Left renal pelvis (tissue), 4 donors: ENCODE results near the gene MEP1B. TPM values are rescaled to one million over a fixed set of nuclear protein-coding genes. Genes with fewer than 3 reads are reported as not detected.
"Not testable (repeated sequence)": the region's sequence is repeated elsewhere in the genome, so short reads cannot be mapped to it uniquely, and the experiment has no call there.

Experiments
- DNase-seq, 4 donors: peaks; one replicate each; pipeline ENCODE4 v3.0.0-alpha.2; 2013; ENCODE audit warnings: low read depth in 4 of 4, low spot score in 3 of 4
- polyA plus RNA-seq, 4 donors: library from polyadenylated mRNA; unstranded; fragments of 120-200 nt; gene quantifications; one replicate each; pipeline ENCODE4 v1.2.1, GENCODE V29; 2013; ENCODE audit not compliant: insufficient read length in 4 of 4

The MEP1B gene
- polyA plus RNA-seq, 4 donors = 0.05 to 0.17 (median 0.07) TPM; not detected in 1

DNA sequence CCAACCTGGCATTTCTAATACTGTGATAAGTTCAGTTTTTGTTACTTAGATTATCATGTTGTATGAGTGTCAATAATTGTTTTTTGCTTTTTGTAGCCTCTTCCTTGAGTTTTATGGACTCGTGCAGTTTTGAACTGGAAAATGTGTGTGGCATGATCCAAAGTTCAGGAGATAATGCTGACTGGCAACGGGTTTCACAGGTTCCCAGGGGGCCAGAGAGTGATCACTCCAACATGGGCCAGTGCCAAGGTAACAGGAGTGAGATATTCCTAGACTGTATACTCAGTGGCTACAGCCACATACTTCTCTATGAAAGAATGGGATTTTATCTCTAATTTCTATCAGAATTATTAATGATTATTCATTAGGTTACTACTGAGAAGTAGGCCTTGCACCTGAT, 18.2 kb downstream of the MEP1B start:
- no peak for DNase-seq

DNA sequence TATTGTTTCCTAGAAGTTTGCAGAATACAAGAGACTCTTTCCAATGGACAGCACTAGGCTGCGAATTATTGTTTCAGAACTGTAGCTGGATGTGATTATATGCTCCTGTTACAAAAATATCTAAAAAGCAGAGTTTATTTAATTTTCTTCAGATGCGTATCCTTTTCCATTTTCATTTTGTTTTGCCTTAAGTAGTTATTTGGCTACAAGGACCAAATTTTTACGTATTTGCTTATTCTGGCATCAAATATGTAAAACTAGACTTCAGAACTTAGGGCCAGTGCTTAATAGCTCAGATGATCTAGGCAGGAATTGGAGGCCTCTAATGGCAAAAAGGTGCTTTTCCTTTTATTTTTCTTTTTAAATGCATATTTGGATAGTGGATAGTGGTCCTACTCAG, 18.7 kb downstream of the MEP1B start:
- no peak for DNase-seq

DNA sequence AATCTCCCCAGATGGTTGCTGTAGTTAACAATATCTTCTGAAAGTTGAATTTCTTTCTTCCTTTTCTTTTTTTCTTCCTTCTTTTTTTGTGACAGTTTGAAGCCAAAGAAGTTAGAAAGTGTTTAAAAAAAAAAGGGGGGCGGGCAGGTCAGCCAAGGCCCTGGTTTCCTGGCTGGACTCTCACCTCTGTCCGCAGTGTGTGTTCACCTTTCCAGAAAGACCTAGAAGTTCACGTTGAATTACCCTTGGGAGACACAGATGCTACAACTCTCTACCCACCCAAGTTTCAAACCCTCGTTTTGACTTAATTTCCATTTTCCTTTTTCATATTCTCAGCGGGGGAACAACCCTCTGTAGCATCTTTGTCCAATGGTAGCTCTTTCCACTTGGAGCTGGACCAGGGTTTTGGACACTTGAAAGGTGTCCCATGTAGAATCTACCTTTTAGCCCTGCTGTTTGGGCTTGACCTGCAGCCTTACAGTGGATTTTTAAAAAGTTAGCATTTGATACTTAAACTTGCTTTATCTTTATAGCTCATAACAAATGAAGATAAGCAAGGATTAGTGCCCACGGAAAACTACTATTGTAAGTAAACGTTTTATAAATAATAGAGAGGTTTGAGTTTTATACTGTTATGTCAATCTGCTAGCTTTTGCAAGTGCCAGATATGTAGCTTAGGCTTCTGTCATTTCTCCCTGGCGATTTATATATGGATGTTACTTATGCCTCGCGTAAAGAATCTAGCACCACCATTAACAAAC, 20.0 kb downstream of the MEP1B start:
- no peak for DNase-seq

DNA sequence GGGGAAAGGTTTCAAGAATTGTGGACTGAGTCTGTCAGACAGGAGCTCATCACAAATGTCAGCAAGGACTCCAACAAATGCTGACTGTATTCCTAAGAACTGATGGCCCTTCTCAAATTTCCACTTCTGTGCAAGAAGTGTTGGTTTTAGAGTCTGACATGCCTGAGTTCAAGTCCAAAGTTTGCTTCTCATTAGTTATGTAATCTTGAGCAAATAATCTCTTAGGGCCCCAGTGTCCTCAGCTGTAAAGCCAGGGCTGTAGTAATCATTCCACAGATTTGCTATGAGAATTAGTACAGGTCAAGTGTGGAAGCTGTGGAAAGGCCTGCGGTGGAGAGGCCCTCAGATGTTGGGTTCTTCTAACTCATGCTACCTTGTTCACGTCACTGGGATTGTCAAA, 23.9 kb downstream of the MEP1B start:
- DNase-seq = no peak

DNA sequence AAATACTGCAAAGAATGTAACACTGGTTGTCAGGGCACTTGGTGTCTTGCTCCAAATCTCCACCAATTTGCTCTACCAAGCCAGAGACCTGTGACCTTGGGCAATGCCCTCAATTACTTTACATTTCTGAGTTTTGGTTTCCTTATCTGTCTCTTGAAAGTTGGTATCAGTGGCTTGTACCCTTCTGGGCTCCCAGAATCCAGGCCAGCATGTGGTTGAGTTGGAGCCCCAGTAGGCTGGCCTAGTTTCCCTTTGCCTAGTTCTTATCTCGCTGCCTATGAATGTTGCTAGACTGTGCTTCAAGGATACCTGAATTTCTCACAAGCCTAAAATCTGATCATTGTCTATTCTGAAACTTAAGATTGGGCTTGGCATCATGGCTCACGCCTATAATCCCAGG, 26.6 kb downstream of the MEP1B start:
- no peak for DNase-seq

DNA sequence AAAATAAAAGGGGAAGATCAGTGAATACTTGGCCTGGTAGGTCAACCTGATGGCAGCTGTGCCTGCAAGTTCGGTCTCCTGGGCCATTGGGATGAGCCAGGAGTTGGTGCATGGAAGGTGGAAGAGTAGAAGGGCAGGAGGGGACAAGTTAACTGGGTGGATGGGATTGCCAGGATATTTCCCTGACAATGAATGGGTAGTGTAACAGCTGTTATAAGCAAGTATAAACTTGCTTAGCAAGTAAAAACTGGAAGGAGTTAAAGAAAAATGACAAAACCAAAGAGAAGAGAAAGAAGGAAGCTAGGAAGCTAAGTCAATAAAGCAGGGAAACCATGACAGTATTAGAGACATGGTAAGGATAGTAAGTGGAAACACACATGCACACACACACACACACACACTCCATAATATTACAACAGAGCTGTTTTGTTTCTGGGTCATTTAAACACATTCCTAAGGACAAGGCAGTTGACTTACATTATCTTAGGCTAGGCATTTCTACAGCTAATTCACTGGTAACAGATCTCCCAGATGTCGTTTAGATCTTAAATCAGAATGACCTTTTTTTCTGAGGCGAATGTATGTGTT, 29.7 kb downstream of the MEP1B start:
- DNase-seq = no peak

DNA sequence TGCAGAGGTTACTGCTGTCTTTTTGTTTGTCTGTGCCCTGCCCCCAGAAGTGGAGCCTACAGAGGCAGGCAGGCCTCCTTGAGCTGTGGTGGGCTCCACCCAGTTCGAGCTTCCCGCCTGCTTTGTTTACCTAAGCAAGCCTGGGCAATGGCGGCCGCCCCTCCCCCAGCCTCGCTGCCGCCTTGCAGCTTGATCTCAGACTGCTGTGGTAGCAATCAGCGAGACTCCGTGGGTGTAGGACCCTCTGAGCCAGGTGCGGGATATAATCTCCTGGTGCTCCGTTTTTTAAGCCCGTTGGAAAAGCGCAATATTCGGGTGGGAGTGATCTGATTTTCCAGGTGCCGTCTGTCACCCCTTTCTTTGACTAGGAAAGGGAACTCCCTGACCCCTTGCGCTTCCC, 43.5 kb downstream of the MEP1B start:
- DNase-seq = not testable (repeated sequence)

DNA sequence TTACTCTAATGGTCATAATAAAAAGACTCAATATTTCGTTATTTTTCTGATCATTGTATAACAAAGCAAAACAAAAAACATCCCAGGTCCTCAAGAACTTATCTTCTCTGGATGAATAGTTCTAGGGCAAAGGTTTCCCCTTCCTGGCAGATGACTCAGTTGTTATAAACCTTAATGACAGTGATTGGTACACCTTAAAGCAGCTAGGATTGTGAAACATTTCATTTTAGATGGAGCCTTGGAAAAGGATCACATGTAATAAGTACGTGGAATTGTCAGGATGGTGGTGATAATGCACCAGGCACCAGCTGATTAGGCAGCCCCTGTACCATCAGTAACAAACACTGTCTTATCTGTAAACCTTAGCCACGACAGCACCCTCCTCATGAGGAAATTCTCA, 47.2 kb downstream of the MEP1B start:
- DNase-seq = no peak

DNA sequence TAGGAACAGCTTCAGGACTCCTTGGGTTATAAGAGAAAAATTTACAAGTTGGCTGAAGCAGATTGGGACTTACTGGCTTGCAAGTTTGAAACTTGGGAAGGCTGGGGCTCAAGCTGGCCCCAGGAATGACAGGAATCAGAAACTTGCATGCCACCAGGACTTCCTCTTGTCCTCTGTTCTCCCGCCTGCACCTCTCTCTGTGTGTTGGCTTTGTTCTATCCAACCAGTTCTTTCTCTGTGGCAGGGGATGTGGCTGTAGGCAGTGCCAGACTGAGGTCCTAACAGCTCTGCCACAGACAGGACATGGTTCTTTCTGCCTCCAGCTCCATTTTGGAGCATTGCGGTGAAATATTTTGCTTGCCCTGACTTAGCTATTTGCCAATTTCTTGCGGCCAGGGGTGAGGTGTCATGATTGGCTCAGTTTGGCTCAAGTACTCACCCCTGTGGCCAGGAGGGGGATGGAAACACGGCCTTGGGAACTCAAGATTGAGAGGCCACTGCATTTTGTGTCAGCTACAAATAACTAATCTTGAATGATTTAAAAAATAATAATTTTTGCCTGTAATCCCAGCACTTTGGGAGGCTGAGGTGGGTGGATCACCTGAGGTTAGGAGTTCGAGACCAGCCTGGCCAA, 48.9 kb downstream of the MEP1B start:
- DNase-seq = no peak

DNA sequence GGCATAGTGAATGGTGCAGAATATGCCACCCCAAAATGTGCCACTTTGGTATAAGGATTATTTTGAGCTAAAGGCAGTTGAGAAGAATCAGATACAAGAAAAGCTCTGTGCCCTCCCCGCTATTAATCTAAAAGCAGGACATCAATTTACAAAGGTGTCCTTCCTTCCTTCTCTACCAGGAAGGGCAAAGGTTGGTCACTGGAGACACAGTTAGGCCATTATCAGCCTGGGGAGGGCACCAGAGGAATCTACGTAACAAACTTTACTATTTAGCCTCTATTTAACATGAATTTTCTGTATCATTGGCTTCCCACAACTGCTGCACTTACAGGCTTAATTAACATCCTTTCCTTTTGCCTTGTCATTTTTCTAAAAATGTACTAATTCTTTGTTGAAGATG, 52.6 kb downstream of the MEP1B start:
- DNase-seq = no peak

DNA sequence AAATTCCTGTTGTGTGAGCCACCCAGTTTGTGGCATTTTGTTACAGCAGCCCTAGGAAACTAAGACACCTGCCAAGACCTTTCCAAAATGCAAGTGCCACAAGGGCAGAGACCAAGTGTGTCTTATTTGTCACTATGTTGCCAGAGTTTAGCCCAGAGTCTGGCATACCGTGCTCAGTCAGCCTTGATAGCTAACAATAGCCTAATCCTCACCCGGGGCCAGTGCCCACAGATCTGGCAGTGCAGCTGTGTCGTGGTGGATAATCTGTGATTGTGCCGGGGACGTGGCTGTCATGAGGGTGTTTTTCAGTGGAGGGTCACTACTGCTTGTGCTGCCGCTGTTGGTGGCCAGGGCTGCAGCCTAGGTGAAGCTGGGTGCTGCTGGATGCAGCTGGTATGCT, 53.5 kb downstream of the MEP1B start:
- DNase-seq = no peak

DNA sequence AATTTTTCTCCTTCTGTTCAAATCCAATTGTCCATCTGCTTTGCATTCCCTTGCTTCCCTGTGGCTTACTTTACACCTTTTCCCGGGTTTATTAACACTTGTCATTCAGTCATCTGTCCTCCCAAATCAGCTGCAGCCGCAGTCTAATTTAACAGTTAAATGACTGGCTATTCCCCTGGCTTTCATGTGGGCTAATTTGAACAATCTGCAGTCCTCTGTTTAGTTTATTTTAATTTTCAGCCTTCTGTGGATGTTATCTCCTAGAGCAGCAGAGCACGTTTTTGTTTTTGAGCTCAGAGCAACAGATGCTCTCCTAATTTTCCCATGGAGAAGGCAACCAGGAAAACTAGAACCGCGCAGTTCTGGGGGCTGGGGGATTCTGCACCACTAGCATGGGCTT, 55.0 kb downstream of the MEP1B start:
- DNase-seq = no peak

DNA sequence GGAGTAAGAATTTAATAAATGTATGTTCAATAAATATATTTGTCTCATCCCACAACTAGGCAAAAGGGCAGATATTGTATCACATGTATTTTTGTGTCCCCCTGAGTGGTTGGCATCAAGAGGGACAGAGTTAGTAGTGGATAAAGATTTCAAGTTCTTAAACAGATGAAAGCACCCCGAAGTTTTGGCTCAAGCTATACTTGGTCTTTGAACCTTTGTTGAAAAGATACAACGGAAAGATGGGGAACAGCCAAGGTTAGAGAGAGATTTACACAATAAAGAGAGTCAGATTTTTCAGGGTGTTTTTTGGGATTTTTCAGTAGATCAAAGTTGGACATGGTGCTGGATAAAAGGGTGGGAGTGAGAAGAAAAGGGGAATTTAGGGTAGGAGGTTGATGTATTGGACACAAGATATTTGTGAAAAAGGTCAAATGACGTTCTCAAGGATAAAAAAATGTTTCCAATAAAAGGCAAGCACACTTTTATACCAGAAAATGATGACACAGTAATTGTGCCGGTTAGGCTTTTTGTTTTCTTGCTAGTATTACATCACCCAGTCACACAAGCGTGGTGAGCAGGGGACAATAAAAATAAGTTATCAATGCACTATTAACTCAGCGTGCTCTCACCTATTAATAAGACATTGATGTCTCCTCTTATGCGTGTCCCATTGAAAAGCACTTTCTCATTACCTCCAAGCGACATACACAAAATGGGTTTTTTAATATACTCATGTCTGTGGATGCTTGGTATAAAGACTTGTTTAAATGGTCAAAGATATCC, 59.5 kb downstream of the MEP1B start:
- no peak for DNase-seq

DNA sequence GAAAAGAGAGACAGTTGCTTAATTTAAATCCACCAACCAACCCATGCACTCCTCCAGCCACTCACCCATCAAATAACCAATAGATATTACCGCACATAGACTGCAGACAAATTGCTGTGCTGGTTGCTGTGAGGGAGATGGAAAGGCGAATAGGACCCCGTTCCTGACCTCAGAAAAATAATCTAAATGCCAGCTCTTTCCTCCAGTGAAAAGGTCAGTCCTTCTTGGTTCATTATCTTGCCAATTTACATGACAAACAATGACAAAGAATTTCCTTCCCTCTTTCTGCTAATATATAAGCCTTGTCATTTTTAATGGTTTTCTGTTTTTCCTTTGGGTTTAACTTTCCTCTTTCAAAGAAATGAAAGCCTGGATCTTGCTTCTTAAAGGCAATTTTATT, 61.6 kb downstream of the MEP1B start:
- no peak for DNase-seq

DNA sequence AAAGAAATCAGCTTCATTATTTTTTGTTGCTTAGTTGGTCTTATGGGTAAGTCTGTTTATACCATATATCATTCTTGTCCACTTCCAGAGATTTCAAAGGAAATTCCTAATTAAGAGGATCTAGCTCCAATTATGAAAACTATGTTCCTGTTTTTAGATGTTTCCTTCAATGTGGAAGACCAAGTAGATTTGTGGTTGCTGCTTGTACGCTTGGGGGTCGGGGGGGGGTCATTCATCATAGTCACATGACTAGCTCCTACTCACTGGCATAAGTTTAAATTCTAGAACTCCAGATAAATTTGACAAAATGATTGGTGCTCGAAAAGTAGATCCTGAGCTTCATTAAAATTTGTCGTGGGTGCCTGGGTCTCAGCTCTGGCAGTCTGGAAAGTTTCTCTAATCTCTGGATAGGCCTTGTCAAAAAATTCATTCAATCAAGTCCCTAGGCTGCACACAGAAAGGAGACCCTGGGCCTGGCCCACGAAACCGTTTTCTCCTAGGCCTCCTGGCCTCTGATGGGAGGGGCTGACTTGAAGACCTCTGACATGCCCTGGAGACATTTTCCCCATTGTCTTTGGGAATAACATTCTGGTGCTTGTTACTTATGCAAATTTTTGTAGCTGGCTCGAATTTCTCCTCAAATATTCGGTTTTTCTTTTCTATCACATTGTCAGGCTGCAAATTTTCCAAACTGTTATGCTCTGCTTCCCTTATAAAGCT, 62.5 kb downstream of the MEP1B start:
- no peak for DNase-seq

DNA sequence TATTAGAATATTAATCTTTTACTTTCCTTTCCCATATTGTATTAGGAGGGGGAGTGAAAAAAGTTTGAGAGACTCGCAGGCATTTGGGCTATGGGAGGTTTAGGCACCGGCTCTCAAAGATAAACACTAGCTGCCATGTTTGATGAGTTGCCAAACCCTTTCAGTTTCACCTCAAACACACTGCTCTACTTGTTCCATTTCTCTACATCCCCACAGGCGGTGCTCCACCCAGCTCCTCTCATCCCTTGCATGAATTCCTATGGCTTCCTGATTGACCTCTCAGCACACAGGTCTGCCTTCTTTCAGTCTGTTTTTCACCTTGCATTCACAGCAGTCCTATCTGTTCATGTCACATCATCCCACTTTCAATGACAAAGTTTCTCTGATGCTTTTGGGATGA, 65.7 kb downstream of the MEP1B start:
- DNase-seq = no peak

DNA sequence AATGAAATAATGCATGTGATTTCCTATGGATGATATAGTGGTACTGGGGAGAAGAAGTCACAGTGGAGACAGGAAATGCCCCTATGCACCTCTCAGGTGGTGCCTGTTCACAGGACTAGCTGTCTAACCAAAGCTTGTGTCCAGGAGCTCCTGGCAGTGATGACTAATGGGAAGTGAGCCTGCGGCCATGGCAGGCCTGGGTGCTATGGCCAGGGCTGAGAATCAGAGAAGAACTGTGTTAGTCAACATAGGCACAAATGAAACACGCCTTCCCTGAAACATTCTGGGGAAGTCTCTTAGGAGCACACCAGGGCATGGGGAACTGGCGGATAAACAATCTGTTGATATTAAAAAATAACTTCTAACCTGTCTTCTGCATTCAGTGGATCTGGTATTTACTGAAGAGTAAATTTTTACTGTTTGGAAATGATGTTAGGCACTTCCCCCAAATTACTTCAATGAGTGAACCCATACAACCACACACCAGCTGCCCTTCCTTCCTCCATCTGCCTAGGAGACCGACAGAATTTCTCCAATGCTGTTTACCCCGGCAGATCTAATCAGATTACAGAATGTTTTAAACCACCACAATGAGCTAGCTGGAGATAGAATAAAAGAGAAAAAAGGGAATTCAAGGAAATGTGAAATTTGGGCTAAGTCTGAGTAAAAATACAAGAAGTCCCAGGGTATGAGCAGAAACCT, 67.4 kb downstream of the MEP1B start:
- no peak for DNase-seq

DNA sequence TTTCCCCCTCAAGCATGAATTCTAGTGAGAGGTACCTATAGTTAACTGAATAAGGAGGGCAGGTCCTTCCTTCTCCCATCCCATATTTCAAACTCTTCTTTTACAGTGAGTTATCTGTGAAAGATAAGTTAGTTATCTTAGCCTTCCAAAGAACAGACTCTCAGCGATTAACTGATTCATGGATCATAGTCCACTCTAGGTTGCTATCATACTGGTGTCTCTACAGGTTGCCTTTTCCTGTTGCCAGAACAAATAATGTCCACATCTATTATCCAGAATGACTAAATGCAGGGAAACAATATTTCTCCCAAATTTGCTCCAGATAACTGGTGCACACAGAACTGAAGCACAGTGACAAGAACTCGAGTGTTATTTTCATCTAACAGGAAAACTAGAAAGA, 68.3 kb downstream of the MEP1B start:
- no peak for DNase-seq

DNA sequence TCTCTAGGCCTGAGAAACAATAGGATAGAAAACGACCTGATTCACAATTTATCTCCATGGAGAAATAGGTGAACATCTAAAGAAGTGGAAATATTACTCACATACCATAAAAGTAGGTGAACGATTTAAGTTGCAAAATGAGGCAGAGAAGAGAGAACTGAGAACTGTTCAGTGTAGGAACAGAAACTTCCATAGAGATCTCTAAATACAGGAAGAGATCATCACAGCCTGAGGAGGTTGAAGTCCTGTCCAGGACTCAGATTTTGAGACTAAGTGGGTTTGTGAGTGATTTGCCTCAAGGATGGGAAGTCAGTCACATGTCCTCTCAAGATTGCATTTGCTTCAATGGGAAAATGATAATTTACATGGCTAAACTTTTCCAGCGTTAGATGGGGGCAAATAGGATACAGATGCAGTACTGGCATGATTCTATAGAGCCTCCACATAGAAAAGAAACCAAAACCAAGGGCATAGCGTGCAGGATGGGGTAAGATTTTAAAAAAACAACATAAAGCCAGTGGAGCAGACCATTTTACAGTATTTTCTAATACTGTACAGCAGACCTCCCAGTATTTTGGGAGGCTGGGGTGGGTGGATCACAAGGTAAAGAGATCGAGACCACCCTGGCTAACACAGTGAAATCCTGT, 68.8 kb downstream of the MEP1B start:
- no peak for DNase-seq

DNA sequence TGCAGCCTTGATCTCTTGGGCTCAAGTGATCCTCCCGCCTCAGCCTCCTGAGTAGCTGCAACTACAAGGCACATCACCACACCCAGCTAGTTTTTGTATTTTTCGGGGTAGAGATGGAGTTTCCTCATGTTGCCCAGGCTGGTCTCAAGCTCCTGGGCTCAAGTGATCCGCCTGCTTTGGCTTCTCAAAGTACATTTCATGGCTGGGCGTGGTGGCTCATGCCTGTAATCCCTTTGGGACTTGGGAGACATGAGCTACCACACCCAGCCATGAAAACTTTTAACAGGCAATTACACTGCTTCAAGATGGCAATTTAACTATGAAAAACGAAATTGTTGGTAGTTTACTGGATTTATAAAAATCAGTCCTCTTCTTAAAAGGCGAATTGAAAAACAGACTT, 69.7 kb downstream of the MEP1B start:
- no peak for DNase-seq
